PFSK-1 (cell line): ENCODE results near the gene CWF19L1.

Source experiments
- FOXP2 ChIP-seq: optimal IDR thresholded peaks from 2 replicates; pipeline ENCODE3; 2011; ENCODE audit warnings: borderline replicate concordance, control low read depth, inconsistent platforms; ENCODE audit not compliant: insufficient read depth; ENCODE audit errors: extremely low read length, extremely low read depth
- POLR2AphosphoS5 ChIP-seq: IDR thresholded peaks from 2 replicates; pipeline ENCODE4 v1.6.1; 2012; ENCODE audit warnings: low read depth, mild to moderate bottlenecking, control low read depth, low read length, moderate library complexity
- REST ChIP-seq, 2 experiments: IDR thresholded peaks; 2 replicates each; pipeline versions ENCODE4 v1.6.1 to v1.8.0; 2011 to 2012; ENCODE audit warnings: low read depth in 2 of 2, low read length in 2 of 2, control low read depth in 1 of 2, inconsistent platforms in 1 of 2, mild to moderate bottlenecking in 1 of 2, moderate library complexity in 1 of 2; ENCODE audit not compliant: insufficient read depth in 1 of 2
- SIN3A ChIP-seq: IDR thresholded peaks from 2 replicates; pipeline ENCODE4 v1.6.1; 2012; ENCODE audit warnings: mild to moderate bottlenecking, low read length, moderate library complexity, borderline replicate concordance; ENCODE audit not compliant: insufficient read depth
- TAF1 ChIP-seq: IDR thresholded peaks from 2 replicates; pipeline ENCODE4 v1.6.1; 2012; ENCODE audit warnings: low read length, control low read depth, borderline replicate concordance; ENCODE audit not compliant: insufficient read depth

The CWF19L1 gene

GRCh38 chr10:100204370-100204769 lies 63.1 kb downstream of the CWF19L1 start:
- TF ChIP-seq TAF1: no peak
- TF ChIP-seq FOXP2: no peak
- TF ChIP-seq SIN3A: no peak
- TF ChIP-seq REST (IDR thresholded peaks at IDR 0.05; ENCODE audit: insufficient read depth in 1 of 2, low read depth in 2 of 2, low read length in 2 of 2): no peak
- no peak for TF ChIP-seq POLR2AphosphoS5

GRCh38 chr10:100201549-100201948 lies 65.9 kb downstream of the CWF19L1 start:
- no peak for TF ChIP-seq REST (IDR thresholded peaks at IDR 0.05; ENCODE audit: insufficient read depth in 1 of 2, low read depth in 2 of 2, low read length in 2 of 2)
- no peak for TF ChIP-seq POLR2AphosphoS5
- no peak for TF ChIP-seq FOXP2
- no peak for TF ChIP-seq TAF1
- TF ChIP-seq SIN3A: no peak

- TF ChIP-seq REST (IDR thresholded peaks at IDR 0.05; ENCODE audit: insufficient read depth in 1 of 2, low read depth in 2 of 2, low read length in 2 of 2) (no peak), FOXP2 (no peak)
Observed at GRCh38 chr10:100194711-100195110, 72.7 kb downstream of the CWF19L1 start.

GRCh38 chr10:100192350-100192749 lies 75.1 kb downstream of the CWF19L1 start:
- TF ChIP-seq POLR2AphosphoS5 (no peak), FOXP2 (no peak), REST (IDR thresholded peaks at IDR 0.05; ENCODE audit: insufficient read depth in 1 of 2, low read depth in 2 of 2, low read length in 2 of 2) (no peak), TAF1 (no peak), SIN3A (no peak)
